ENCODE results near the gene ZFP28.

Gene ZFP28

DNA sequence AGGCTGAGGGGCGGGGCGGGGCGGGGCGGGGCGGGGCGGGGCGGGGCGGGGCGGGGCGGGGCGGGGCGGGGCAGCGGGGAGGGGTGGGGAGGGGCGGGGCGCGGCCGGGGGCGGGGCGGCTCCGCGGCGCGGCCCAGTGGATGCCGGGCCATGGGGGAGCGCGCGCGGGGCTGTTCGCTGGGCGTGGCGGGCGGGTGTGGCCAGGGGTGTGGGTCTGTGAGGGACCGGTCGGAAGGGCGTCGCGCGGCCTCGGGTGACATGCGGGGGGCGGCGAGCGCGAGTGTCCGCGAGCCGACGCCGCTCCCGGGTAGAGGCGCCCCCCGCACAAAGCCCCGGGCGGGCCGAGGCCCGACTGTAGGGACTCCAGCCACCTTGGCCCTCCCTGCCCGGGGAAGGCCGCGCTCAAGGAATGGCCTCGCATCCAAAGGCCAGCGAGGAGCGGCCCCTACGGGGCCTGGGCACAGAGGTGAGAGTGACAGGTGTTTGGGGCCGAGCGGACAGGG is at the start of gene ZFP28:
Gene ZFP28 (plus strand): TSS at position 188 of the 503 bp plus-strand sequence. CDS start 71 bp downstream, at position 259.
- Histone ChIP-seq H3K27ac (peak within 1 kb of the TSS; percentile 85), H3K27me3 (no peaks in the 10 kb centered on the region), H3K4me3 (peak within 1 kb of the TSS; percentile 68 to 70), H3K4me1 (peaks cover 0 to 19% (median 13%) of the 10 kb centered on the region in 4 donors), H3K36me3 (peaks cover 42 to 55% (median 50%) of the 10 kb centered on the region in 3 donors), H3K9me3 (peaks cover 3 to 62% (median 57%) of the 10 kb centered on the region in 3 donors)
- intact Hi-C loops (cut with DNase I; ENCODE audit: low total_unique reads) = no loop called here
- peak; percentile 73 to 89 for DNase-seq
- TF ChIP-seq, protein P1, sequence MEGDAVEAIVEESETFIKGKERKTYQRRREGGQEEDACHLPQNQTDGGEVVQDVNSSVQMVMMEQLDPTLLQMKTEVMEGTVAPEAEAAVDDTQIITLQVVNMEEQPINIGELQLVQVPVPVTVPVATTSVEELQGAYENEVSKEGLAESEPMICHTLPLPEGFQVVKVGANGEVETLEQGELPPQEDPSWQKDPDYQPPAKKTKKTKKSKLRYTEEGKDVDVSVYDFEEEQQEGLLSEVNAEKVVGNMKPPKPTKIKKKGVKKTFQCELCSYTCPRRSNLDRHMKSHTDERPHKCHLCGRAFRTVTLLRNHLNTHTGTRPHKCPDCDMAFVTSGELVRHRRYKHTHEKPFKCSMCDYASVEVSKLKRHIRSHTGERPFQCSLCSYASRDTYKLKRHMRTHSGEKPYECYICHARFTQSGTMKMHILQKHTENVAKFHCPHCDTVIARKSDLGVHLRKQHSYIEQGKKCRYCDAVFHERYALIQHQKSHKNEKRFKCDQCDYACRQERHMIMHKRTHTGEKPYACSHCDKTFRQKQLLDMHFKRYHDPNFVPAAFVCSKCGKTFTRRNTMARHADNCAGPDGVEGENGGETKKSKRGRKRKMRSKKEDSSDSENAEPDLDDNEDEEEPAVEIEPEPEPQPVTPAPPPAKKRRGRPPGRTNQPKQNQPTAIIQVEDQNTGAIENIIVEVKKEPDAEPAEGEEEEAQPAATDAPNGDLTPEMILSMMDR (IDR thresholded peaks at IDR 0.05) = no peak

DNA sequence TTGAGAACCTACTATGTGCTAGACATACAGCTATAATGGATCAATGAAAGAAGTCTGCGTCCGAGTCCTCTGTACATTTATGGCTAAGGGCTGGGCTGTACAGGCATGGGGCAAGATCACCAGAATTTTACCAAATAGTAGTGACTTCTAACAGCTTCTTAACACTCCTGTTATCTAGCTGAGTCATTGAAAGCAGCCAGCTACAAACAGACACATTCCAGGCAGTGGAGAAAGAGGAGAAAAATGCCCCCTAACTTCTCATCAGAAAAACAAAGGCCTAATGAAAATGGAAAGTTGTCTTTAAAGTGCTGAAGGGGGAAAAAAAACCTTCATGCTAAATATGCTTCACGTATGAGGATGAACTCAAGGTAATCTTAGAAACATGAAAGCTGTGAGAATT is 47.3 kb upstream of the ZFP28 start:
- Histone ChIP-seq H3K9me3 (peaks cover 12 to 98% (median 66%) of the 10 kb centered on the region in 3 donors), H3K4me3 (no peak overlapping the region), H3K4me1 (no peaks in the 10 kb centered on the region), H3K27me3 (no peaks in the 10 kb centered on the region), H3K27ac (no peak overlapping the region), H3K36me3 (peaks cover 51 to 96% (median 79%) of the 10 kb centered on the region in 3 donors)
- DNase-seq = no peak
- TF ChIP-seq, protein P1 (IDR thresholded peaks at IDR 0.05) = no peak
- intact Hi-C loops (cut with DNase I; ENCODE audit: low total_unique reads) = no loop called here

DNA sequence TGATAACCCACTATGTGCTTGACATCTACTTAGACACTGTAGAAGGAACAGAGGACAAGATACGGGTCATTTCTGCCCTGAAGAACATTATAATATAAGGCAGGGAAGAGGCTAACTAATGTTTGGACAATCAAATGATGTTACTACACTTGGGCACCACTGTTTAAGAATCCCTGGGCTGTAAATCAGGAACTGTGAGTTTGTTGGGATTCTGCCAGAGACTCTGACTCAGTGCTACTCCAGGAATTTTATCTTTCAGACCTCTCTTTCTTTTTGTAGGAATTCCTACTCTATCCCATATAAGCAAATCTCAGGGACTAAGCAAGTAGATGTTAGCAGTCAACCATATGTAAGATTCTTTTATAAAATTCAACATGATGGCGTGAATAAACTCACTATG is 34.2 kb upstream of the ZFP28 start:
- Histone ChIP-seq H3K4me3 (no peak overlapping the region), H3K4me1 (peaks cover 0 to 8% (median 4%) of the 10 kb centered on the region in 4 donors), H3K9me3 (peaks cover 0 to 21% (median 5%) of the 10 kb centered on the region in 3 donors), H3K27ac (no peak overlapping the region), H3K36me3 (peaks cover 0 to 11% (median 0%) of the 10 kb centered on the region in 3 donors), H3K27me3 (no peaks in the 10 kb centered on the region)
- intact Hi-C loops (cut with DNase I; ENCODE audit: low total_unique reads) = loop anchor here (10.0 kb wide), 1 partner anchor 90 kb away; the partner anchor contains the start of gene ZNF71
- TF ChIP-seq, protein P1 (IDR thresholded peaks at IDR 0.05) = no peak
- DNase-seq = no peak

DNA sequence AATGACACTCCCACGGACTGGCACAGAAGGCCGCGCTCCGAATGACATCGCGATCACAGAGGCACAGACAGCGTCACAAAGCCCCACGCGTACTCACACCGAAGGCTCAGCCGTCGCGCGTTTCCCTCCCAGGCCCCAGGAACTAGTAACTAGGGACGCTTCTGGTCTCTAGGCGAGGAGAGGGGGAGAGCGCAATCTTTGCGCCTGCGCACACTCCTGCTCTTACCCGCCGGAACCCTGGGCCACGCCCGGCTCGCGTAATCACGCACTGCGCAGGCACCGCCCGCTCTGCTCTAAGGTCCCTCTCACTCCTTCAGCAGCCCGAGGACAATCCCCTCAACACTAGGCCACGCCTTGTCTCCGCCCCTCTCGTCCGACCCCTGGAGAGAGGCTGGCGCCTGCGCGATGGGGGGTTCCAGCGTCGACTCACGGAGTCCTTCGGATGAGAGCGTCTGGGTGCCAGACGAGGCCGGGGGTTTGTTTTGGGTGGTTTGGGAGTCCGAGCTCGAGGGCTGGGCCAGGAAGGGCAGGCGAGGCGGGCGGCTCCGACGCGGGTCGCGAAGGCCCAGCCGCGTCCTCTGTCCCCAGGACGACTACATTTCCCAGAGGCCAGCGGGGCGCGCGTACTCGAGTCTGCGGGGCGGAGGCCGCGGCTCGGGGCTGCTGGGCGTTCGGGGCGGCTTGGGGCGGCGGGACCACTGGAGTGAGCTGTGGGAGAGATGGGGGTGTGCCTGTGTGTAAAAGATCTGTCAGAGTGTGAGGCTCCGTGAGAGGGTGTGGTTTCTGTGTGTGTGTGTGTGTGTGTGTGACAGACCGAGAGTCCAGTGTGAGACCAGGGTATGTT is 31.1 kb upstream of the ZFP28 start, which contains the start of gene ZNF471:
Gene ZNF471 (plus strand): TSS at position 410 of the 844 bp plus-strand sequence. CDS start 3,717 bp downstream, outside the sequence.
- H3K27ac ChIP-seq = peak within 1 kb of the TSS; percentile 97 to 99
- H3K9me3 ChIP-seq = peaks cover 0 to 17% (median 0%) of the 10 kb centered on the region in 3 donors
- intact Hi-C loops (cut with DNase I; ENCODE audit: low total_unique reads) = loop anchor here (10.0 kb wide), 1 partner anchor 87 kb away; the partner anchor contains the start of gene ZNF71
- H3K36me3 ChIP-seq = peaks cover 9 to 15% (median 12%) of the 10 kb centered on the region in 3 donors
- peaks cover 0 to 8% (median 4%) of the 10 kb centered on the region in 4 donors for H3K4me1 ChIP-seq
- H3K4me3 ChIP-seq = peak within 1 kb of the TSS; percentile 69 to 82
- H3K27me3 ChIP-seq = no peaks in the 10 kb centered on the region
- peak; percentile 99 for DNase-seq
- TF ChIP-seq, protein P1 (IDR thresholded peaks at IDR 0.05) = no peak

DNA sequence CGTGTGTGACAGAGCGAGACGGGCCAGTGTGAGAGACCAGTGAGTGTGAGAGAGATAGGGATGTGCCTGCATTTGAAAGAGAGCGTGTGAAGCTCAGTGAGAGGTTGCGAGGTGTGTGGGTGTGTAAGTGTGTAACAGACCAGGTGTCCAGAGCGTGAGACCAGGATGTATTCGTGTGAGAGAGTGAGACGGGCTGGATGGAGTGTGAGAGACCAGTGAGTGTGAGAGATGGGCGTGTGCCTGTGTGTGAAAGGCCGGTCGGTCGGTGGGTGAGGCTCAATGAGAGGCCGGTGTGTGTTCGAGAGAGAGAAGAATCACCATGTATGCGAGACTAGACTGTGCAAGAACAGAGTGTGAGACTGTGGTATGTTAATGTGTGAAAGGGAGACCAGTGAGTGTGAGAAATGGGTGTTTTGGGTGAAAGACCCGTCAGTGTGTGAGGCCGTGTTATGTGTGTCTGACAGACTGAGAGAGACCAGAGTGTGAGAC is 30.4 kb upstream of the ZFP28 start:
- intact Hi-C loops (cut with DNase I; ENCODE audit: low total_unique reads) = loop anchor here (10.0 kb wide), 1 partner anchor 86 kb away; the partner anchor contains the start of gene ZNF71
- H3K4me1 ChIP-seq = peaks cover 0 to 8% (median 4%) of the 10 kb centered on the region in 4 donors
- H3K9me3 ChIP-seq = peaks cover 0 to 22% (median 0%) of the 10 kb centered on the region in 3 donors
- H3K27me3 ChIP-seq = no peaks in the 10 kb centered on the region
- peak overlapping the region; percentile 97 to 99 for H3K27ac ChIP-seq
- peaks cover 16 to 22% (median 19%) of the 10 kb centered on the region in 3 donors for H3K36me3 ChIP-seq
- TF ChIP-seq, protein P1 (IDR thresholded peaks at IDR 0.05) = no peak
- peak overlapping the region; percentile 69 to 82 for H3K4me3 ChIP-seq
- peak in 1 of 2 donors; percentile 63 for DNase-seq
